Measurements from ENCODE around the gene UBE2V1. TPM values are rescaled to one million over a fixed set of nuclear protein-coding genes. Genes with fewer than 3 reads are reported as not detected.
A peak's percentile ranks its signal among the peaks of the same experiment; 100 is the strongest.

UBE2V1 gene
- total RNA-seq, 1 donor from 2014 or later = 138 TPM

DNA sequence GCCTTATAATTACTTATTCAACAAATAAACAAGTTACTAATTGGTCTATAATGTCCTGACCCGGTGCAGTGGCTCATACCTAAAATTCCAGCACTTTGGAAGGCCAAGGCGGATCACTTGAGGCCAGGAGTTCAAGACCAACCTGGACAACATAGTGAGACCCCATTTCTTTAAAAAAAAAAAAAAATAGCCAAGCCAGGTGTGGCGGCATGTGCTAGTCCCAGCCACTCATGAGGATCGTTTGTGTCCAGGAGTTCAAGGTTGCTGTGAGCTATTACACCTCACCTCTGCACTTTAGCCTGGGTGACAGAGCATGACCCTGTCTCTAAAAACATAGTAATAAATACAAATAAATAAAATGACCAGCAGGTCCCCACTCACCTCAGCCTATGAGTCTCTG is 9.8 kb upstream of the UBE2V1 start:
- no peaks in the 10 kb centered on the region for H3K9me3 Mint-ChIP-seq
- H3K36me3 Mint-ChIP-seq = peaks cover 32% of the 10 kb centered on the region
- H3K27ac Mint-ChIP-seq = no peak overlapping the region
- H3K4me1 Mint-ChIP-seq = peaks cover 7% of the 10 kb centered on the region
- no peak overlapping the region for H3K4me3 Mint-ChIP-seq
- no peak for TF ChIP-seq CTCF (IDR thresholded peaks at IDR 0.05; ENCODE audit: unreplicated experiment)
- no peaks in the 10 kb centered on the region for H3K27me3 Mint-ChIP-seq (ENCODE audit: low read depth)
- no peak for DNase-seq (ENCODE audit: low spot score in 2 of 2, unreplicated experiment in 2 of 2)

GRCh38 chr20:50121858-50122271 is 8.9 kb upstream of the UBE2V1 start:
- TF ChIP-seq CTCF (IDR thresholded peaks at IDR 0.05; ENCODE audit: unreplicated experiment) = no peak
- no peaks in the 10 kb centered on the region for H3K27me3 Mint-ChIP-seq (ENCODE audit: low read depth)
- peaks cover 4% of the 10 kb centered on the region for H3K4me1 Mint-ChIP-seq
- H3K4me3 Mint-ChIP-seq = no peak overlapping the region
- H3K27ac Mint-ChIP-seq = no peak overlapping the region
- DNase-seq (ENCODE audit: low spot score in 2 of 2, unreplicated experiment in 2 of 2) = no peak
- no peaks in the 10 kb centered on the region for H3K9me3 Mint-ChIP-seq
- H3K36me3 Mint-ChIP-seq = peaks cover 26% of the 10 kb centered on the region

DNA sequence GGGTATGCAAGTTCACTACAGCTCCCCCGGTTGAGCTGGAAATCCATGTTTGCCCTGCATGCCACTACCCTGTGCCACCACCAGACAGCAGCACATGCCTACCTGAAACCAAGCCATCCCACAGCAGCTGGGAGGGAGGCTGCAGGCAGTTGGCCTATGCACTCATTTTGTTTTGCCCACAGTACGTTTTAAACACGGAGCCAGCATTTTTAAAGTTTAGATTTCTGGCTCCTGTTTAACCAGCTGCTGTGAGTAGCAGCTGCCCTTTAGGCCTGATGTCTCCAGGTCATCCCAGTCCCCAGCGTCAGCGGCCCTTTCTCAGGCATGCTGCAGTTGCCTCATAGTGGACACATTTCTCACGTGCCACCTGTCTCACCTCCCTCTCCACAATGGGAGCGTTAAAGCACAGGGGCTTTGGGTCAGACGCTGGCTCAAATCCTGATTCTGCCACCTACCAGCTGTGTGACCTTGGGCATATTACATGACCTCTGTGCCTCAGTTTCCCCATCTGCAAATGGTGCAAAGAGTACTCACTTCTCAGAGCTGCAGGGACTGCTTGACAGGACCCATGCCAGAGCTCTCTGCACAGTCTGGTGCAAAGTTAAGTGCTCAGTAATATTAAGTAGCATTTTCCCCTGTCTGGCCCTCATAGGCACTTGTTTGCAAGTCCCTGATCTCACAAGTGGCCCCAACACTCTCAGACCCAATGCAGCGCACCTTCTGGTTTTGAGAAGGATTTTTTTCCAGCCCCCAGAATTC is 8.2 kb upstream of the UBE2V1 start:
- H3K4me3 Mint-ChIP-seq = no peak overlapping the region
- peaks cover 22% of the 10 kb centered on the region for H3K36me3 Mint-ChIP-seq
- no peak for DNase-seq (ENCODE audit: low spot score in 2 of 2, unreplicated experiment in 2 of 2)
- no peaks in the 10 kb centered on the region for H3K9me3 Mint-ChIP-seq
- peak; percentile 48 for TF ChIP-seq CTCF (IDR thresholded peaks at IDR 0.05; ENCODE audit: unreplicated experiment)
- H3K27me3 Mint-ChIP-seq (ENCODE audit: low read depth) = no peaks in the 10 kb centered on the region
- H3K27ac Mint-ChIP-seq = no peak overlapping the region
- H3K4me1 Mint-ChIP-seq = peaks cover 3% of the 10 kb centered on the region

- H3K36me3 Mint-ChIP-seq = peaks cover 2% of the 10 kb centered on the region
- DNase-seq (ENCODE audit: low spot score in 2 of 2, unreplicated experiment in 2 of 2) = no peak
Observed at GRCh38 chr20:50118203-50118602, 5.3 kb upstream of the UBE2V1 start.

GRCh38 chr20:50116368-50116999 is 3.5 kb upstream of the UBE2V1 start:
- no peak for DNase-seq (ENCODE audit: low spot score in 2 of 2, unreplicated experiment in 2 of 2)
- no peaks in the 10 kb centered on the region for H3K9me3 Mint-ChIP-seq
- no peak for TF ChIP-seq CTCF (IDR thresholded peaks at IDR 0.05; ENCODE audit: unreplicated experiment)

More at GRCh38 chr20:50118203-50118602, 5.3 kb upstream of the UBE2V1 start:
- Mint-ChIP-seq H3K27me3 (ENCODE audit: low read depth) (no peaks in the 10 kb centered on the region), H3K27ac (no peak overlapping the region), H3K9me3 (no peaks in the 10 kb centered on the region), H3K4me1 (peaks cover 26% of the 10 kb centered on the region), H3K4me3 (no peak overlapping the region)
- no peak for TF ChIP-seq CTCF (IDR thresholded peaks at IDR 0.05; ENCODE audit: unreplicated experiment)

More at GRCh38 chr20:50116368-50116999, 3.5 kb upstream of the UBE2V1 start:
- Mint-ChIP-seq H3K36me3 (no peaks in the 10 kb centered on the region), H3K4me3 (peak overlapping the region; percentile 74), H3K27me3 (ENCODE audit: low read depth) (no peaks in the 10 kb centered on the region), H3K4me1 (peaks cover 38% of the 10 kb centered on the region), H3K27ac (peak overlapping the region; percentile 94)
